Measurements from ENCODE around the gene NAV2. TPM values are rescaled to one million over a fixed set of nuclear protein-coding genes. Genes with fewer than 3 reads are reported as not detected.
A peak's percentile ranks its signal among the peaks of the same experiment; 100 is the strongest.

NAV2 gene
- polyA plus RNA-seq, 2 donors = 4.3 to 9.7 TPM

DNA sequence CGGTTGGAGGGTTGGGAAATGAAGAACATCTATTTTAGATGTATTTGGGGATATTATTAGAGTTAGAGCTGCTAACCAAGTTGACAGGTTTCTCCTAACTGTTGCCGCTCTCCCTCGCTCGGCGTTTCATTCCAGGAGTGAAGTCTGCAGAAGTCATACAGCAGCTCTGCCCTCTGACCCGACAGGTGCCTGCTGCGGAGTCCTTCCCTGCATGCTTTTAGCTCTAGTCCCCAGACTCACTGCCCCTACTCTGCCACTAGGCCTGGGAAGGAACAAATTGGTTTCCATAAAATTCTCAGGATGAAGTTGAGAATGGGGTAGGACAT lies 322.7 kb downstream of the NAV2 start:
- 92 to 94% methylated on average over 7 of the region's 7 CpGs for WGBS, 2 donors
- Histone ChIP-seq H3K4me1 (ENCODE audit: control insufficient read depth in 2 of 2, insufficient read depth in 2 of 2, low read length in 1 of 2) (peaks cover 5 to 15% of the 10 kb centered on the region in 2 donors), H3K36me3 (ENCODE audit: control insufficient read depth in 2 of 2, insufficient read depth in 2 of 2, low read length in 1 of 2) (peaks cover 0 to 17% of the 10 kb centered on the region in 2 donors)

GRCh38 chr11:20035701-20036601 lies 323.3 kb downstream of the NAV2 start:
- no peaks in the 10 kb centered on the region for H3K9me3 ChIP-seq (ENCODE audit: control insufficient read depth in 2 of 2, insufficient read depth in 1 of 2, low read depth in 1 of 2, low read length in 1 of 2)
- H3K4me3 ChIP-seq (ENCODE audit: low read depth in 1 of 2, low read length in 2 of 2) = no peak overlapping the region
- H3K27ac ChIP-seq (ENCODE audit: low read depth in 2 of 2, low read length in 1 of 2) = peak overlapping the region; percentile 9 to 57
- peaks cover 0 to 23% of the 10 kb centered on the region in 2 donors for H3K36me3 ChIP-seq (ENCODE audit: control insufficient read depth in 2 of 2, insufficient read depth in 2 of 2, low read length in 1 of 2)
- no peaks in the 10 kb centered on the region for H3K27me3 ChIP-seq (ENCODE audit: control insufficient read depth in 1 of 2, insufficient read depth in 2 of 2, low read length in 2 of 2)
- WGBS, 2 donors = 61 to 67% methylated on average over 15 of the region's 15 CpGs
- H3K4me1 ChIP-seq (ENCODE audit: control insufficient read depth in 2 of 2, insufficient read depth in 2 of 2, low read length in 1 of 2) = peaks cover 5 to 15% of the 10 kb centered on the region in 2 donors

More for the DNA sequence above, 322.7 kb downstream of the NAV2 start:
- H3K4me3 ChIP-seq (ENCODE audit: low read depth in 1 of 2, low read length in 2 of 2) = no peak overlapping the region
- no peaks in the 10 kb centered on the region for H3K9me3 ChIP-seq (ENCODE audit: control insufficient read depth in 2 of 2, insufficient read depth in 1 of 2, low read depth in 1 of 2, low read length in 1 of 2)
- peak overlapping the region; percentile 9 to 57 for H3K27ac ChIP-seq (ENCODE audit: low read depth in 2 of 2, low read length in 1 of 2)
- H3K27me3 ChIP-seq (ENCODE audit: control insufficient read depth in 1 of 2, insufficient read depth in 2 of 2, low read length in 2 of 2) = no peaks in the 10 kb centered on the region

GRCh38 chr11:20036626-20037335 lies 324.1 kb downstream of the NAV2 start:
- no peak overlapping the region for H3K27ac ChIP-seq (ENCODE audit: low read depth in 2 of 2, low read length in 1 of 2)
- H3K9me3 ChIP-seq (ENCODE audit: control insufficient read depth in 2 of 2, insufficient read depth in 1 of 2, low read depth in 1 of 2, low read length in 1 of 2) = no peaks in the 10 kb centered on the region
- peaks cover 0 to 23% of the 10 kb centered on the region in 2 donors for H3K36me3 ChIP-seq (ENCODE audit: control insufficient read depth in 2 of 2, insufficient read depth in 2 of 2, low read length in 1 of 2)
- H3K4me1 ChIP-seq (ENCODE audit: control insufficient read depth in 2 of 2, insufficient read depth in 2 of 2, low read length in 1 of 2) = peaks cover 5 to 15% of the 10 kb centered on the region in 2 donors
- H3K4me3 ChIP-seq (ENCODE audit: low read depth in 1 of 2, low read length in 2 of 2) = no peak overlapping the region
- H3K27me3 ChIP-seq (ENCODE audit: control insufficient read depth in 1 of 2, insufficient read depth in 2 of 2, low read length in 2 of 2) = no peaks in the 10 kb centered on the region
- WGBS, 2 donors = 91 to 93% methylated on average over 8 of the region's 8 CpGs

DNA sequence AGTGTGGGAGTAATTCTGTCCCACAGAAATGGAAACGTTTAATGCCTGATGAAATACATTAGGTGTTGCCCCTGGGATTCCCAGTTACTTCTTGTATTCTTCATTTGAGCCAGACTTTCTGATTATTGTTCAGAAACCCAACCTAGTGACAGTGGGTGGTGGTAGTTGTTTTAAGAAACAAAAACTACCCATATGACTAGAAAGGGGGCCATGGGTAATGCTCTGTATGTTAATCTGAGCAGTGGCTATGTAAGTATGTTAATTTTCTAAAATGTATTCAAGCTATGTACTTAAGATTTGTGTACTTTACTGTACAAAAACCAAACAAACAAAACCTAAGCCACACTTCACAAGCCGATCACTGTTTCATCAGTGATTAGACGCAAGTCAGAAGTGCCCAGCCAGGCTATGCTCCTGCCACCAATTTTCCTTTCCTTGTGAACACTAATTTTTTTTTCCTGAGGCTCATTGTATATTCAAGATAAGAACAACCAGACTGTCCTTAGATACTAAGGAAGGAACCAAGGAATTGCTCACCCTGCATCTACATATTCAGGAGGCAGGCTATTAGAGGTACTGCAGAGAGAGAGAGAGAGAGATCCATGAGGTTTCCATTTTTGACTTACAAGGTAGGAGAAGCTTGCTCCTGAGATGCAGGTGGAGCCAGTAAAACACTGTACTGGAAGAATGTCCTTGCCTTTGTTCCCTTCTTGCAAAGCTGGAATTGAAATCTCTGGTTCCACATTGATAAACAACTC lies 324.9 kb downstream of the NAV2 start:
- Histone ChIP-seq H3K27ac (ENCODE audit: low read depth in 2 of 2, low read length in 1 of 2) (no peak overlapping the region), H3K9me3 (ENCODE audit: control insufficient read depth in 2 of 2, insufficient read depth in 1 of 2, low read depth in 1 of 2, low read length in 1 of 2) (no peaks in the 10 kb centered on the region), H3K4me1 (ENCODE audit: control insufficient read depth in 2 of 2, insufficient read depth in 2 of 2, low read length in 1 of 2) (peaks cover 5 to 12% of the 10 kb centered on the region in 2 donors), H3K4me3 (ENCODE audit: low read depth in 1 of 2, low read length in 2 of 2) (no peak overlapping the region), H3K27me3 (ENCODE audit: control insufficient read depth in 1 of 2, insufficient read depth in 2 of 2, low read length in 2 of 2) (no peaks in the 10 kb centered on the region), H3K36me3 (ENCODE audit: control insufficient read depth in 2 of 2, insufficient read depth in 2 of 2, low read length in 1 of 2) (peaks cover 0 to 23% of the 10 kb centered on the region in 2 donors)
- 63 to 70% methylated on average over 3 of the region's 3 CpGs for WGBS, 2 donors

DNA sequence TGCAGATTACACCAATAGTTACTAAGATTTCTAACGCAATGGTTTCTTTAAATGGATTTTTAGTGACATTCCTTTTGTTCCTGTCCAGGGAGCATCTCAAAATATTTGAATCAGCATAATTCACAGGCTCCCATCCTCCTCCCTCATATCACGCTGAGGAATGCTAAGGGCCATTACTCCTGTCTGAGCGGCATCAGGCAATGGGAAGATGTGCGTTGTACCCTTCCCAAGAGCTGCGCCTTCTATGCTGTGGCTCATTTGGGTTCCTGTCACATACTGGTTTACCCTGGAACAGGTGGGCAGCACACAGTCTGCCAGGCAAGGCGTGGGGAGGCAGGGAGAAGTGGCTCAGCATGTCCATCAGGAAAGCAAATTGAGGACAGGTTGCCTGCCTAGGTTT lies 325.8 kb downstream of the NAV2 start:
- H3K4me1 ChIP-seq (ENCODE audit: control insufficient read depth in 2 of 2, insufficient read depth in 2 of 2, low read length in 1 of 2) = peaks cover 5 to 8% of the 10 kb centered on the region in 2 donors
- H3K4me3 ChIP-seq (ENCODE audit: low read depth in 1 of 2, low read length in 2 of 2) = no peak overlapping the region
- H3K27me3 ChIP-seq (ENCODE audit: control insufficient read depth in 1 of 2, insufficient read depth in 2 of 2, low read length in 2 of 2) = no peaks in the 10 kb centered on the region
- no peak overlapping the region for H3K27ac ChIP-seq (ENCODE audit: low read depth in 2 of 2, low read length in 1 of 2)
- H3K9me3 ChIP-seq (ENCODE audit: control insufficient read depth in 2 of 2, insufficient read depth in 1 of 2, low read depth in 1 of 2, low read length in 1 of 2) = no peaks in the 10 kb centered on the region
- 75 to 76% methylated on average over 6 of the region's 6 CpGs for WGBS, 2 donors
- H3K36me3 ChIP-seq (ENCODE audit: control insufficient read depth in 2 of 2, insufficient read depth in 2 of 2, low read length in 1 of 2) = peaks cover 0 to 26% of the 10 kb centered on the region in 2 donors

GRCh38 chr11:20038972-20039371 lies 326.3 kb downstream of the NAV2 start:
- peak overlapping the region in 1 of 2 donors; percentile 44 for H3K27ac ChIP-seq (ENCODE audit: low read depth in 2 of 2, low read length in 1 of 2)
- peaks cover 0 to 29% of the 10 kb centered on the region in 2 donors for H3K36me3 ChIP-seq (ENCODE audit: control insufficient read depth in 2 of 2, insufficient read depth in 2 of 2, low read length in 1 of 2)
- H3K27me3 ChIP-seq (ENCODE audit: control insufficient read depth in 1 of 2, insufficient read depth in 2 of 2, low read length in 2 of 2) = no peaks in the 10 kb centered on the region
- H3K4me3 ChIP-seq (ENCODE audit: low read depth in 1 of 2, low read length in 2 of 2) = no peak overlapping the region
- H3K9me3 ChIP-seq (ENCODE audit: control insufficient read depth in 2 of 2, insufficient read depth in 1 of 2, low read depth in 1 of 2, low read length in 1 of 2) = no peaks in the 10 kb centered on the region
- 89 to 91% methylated on average over 3 of the region's 3 CpGs for WGBS, 2 donors
- peaks cover 5 to 8% of the 10 kb centered on the region in 2 donors for H3K4me1 ChIP-seq (ENCODE audit: control insufficient read depth in 2 of 2, insufficient read depth in 2 of 2, low read length in 1 of 2)

DNA sequence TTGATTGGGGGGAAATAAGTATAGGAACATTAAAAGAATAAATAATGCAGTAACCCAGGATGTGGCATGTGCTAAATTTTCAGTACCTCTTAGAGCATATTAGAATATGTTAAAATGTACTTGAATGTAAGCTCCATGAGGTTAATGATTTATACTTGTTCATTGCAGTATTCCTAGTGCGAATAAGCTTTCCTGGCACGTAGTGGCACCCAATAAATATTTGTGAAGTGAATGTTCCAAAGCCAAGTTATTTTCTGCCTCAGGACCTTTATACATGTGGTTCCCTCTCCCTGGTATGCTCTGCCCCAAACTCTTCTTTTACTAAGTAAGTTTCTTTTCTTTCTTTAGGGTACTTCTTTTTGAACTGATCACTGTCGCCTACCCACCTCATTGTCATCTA lies 328.9 kb downstream of the NAV2 start:
- no peak overlapping the region for H3K27ac ChIP-seq (ENCODE audit: low read depth in 2 of 2, low read length in 1 of 2)
- peaks cover 0 to 31% of the 10 kb centered on the region in 2 donors for H3K36me3 ChIP-seq (ENCODE audit: control insufficient read depth in 2 of 2, insufficient read depth in 2 of 2, low read length in 1 of 2)
- H3K27me3 ChIP-seq (ENCODE audit: control insufficient read depth in 1 of 2, insufficient read depth in 2 of 2, low read length in 2 of 2) = no peaks in the 10 kb centered on the region

GRCh38 chr11:20042045-20042639 lies 329.5 kb downstream of the NAV2 start:
- H3K9me3 ChIP-seq (ENCODE audit: control insufficient read depth in 2 of 2, insufficient read depth in 1 of 2, low read depth in 1 of 2, low read length in 1 of 2) = no peaks in the 10 kb centered on the region
- H3K4me1 ChIP-seq (ENCODE audit: control insufficient read depth in 2 of 2, insufficient read depth in 2 of 2, low read length in 1 of 2) = peaks cover 2 to 3% of the 10 kb centered on the region in 2 donors
- H3K4me3 ChIP-seq (ENCODE audit: low read depth in 1 of 2, low read length in 2 of 2) = no peak overlapping the region
- peaks cover 0 to 28% of the 10 kb centered on the region in 2 donors for H3K36me3 ChIP-seq (ENCODE audit: control insufficient read depth in 2 of 2, insufficient read depth in 2 of 2, low read length in 1 of 2)
- H3K27me3 ChIP-seq (ENCODE audit: control insufficient read depth in 1 of 2, insufficient read depth in 2 of 2, low read length in 2 of 2) = no peaks in the 10 kb centered on the region
- no peak overlapping the region for H3K27ac ChIP-seq (ENCODE audit: low read depth in 2 of 2, low read length in 1 of 2)
- WGBS, 2 donors = 77 to 83% methylated on average over 5 of the region's 5 CpGs

More for the DNA sequence above, 328.9 kb downstream of the NAV2 start:
- Histone ChIP-seq H3K9me3 (ENCODE audit: control insufficient read depth in 2 of 2, insufficient read depth in 1 of 2, low read depth in 1 of 2, low read length in 1 of 2) (no peaks in the 10 kb centered on the region), H3K4me3 (ENCODE audit: low read depth in 1 of 2, low read length in 2 of 2) (no peak overlapping the region), H3K4me1 (ENCODE audit: control insufficient read depth in 2 of 2, insufficient read depth in 2 of 2, low read length in 1 of 2) (peaks cover 2 to 3% of the 10 kb centered on the region in 2 donors)
- 79 to 80% methylated on average over 3 of the region's 3 CpGs for WGBS, 2 donors

- Histone ChIP-seq H3K27ac (ENCODE audit: low read depth in 2 of 2, low read length in 1 of 2) (no peak overlapping the region), H3K4me3 (ENCODE audit: low read depth in 1 of 2, low read length in 2 of 2) (no peak overlapping the region), H3K27me3 (ENCODE audit: control insufficient read depth in 1 of 2, insufficient read depth in 2 of 2, low read length in 2 of 2) (no peaks in the 10 kb centered on the region), H3K36me3 (ENCODE audit: control insufficient read depth in 2 of 2, insufficient read depth in 2 of 2, low read length in 1 of 2) (peaks cover 0 to 28% of the 10 kb centered on the region in 2 donors), H3K9me3 (ENCODE audit: control insufficient read depth in 2 of 2, insufficient read depth in 1 of 2, low read depth in 1 of 2, low read length in 1 of 2) (no peaks in the 10 kb centered on the region), H3K4me1 (ENCODE audit: control insufficient read depth in 2 of 2, insufficient read depth in 2 of 2, low read length in 1 of 2) (peaks cover 2 to 3% of the 10 kb centered on the region in 2 donors)
- WGBS, 2 donors = 77 to 78% methylated on average over 11 of the region's 11 CpGs
Observed at GRCh38 chr11:20042811-20043341, 330.2 kb downstream of the NAV2 start.

Data from esophagus (tissue), 2 donors.